GM21360 (cell line): ENCODE measurements around the gene SLC18B1.
"Not testable (repeated sequence)": the region's sequence is repeated elsewhere in the genome, so short reads cannot be mapped to it uniquely, and the experiment has no call there.

Source experiments
- ATAC-seq: cut with Tn5 transposase; IDR thresholded peaks from one replicate; pipeline ENCODE4 v1.9.1; 2021; ENCODE audit warnings: mild to moderate bottlenecking, moderate library complexity; ENCODE audit not compliant: unreplicated experiment

SLC18B1 gene

DNA sequence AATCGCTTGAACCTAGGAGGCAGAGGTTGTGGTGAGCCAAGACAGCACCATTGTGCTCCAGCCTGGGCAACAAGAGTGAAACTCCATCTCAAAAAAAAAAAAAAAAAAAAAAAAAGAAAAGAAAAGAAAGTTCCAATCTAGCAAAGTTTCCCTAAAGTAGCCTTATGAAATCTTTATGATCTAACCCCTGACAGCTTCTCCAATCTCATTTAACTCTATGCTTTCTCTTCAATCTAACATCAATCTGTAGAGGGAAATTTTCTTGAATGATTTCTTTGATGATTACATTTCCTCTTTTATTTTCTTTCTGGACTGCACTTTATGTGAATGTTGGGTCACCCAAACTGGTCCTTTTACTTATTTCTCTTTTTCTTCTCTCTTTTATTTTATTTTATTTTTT is 2.2 kb upstream of the SLC18B1 start:
- ATAC-seq, result no peak

DNA sequence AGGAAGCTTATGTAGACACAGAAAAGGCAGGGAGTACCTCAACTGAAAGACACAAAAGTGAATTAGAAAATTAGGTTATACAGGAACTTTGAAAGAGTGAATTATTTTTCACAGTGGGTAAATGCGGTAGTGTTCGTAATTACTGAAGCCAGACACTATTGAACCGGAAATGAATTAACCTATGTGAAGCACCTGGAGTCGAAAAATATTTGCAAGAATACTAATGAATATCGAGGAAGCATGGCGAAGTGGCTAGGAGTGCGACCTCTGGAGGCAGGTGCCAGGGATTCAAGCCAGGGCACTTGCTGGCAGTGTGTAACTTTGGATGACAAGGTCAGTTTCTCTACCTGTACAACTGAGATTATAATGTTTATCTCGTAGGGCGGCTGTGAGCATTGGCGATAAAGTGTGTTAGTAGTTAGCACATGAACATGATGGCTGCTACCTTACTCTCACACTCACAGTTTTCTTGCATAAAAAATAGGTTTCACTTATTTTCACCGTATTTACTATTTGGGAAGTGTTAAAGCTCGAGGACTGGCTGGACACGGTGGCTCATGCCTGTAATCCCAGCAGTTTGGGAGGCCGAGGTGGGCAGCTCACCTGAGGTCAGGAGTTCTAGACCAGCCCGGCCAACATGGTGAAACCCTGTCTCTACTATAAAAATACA is 567 bp upstream of the SLC18B1 start:
- ATAC-seq, result peak; percentile 82

DNA sequence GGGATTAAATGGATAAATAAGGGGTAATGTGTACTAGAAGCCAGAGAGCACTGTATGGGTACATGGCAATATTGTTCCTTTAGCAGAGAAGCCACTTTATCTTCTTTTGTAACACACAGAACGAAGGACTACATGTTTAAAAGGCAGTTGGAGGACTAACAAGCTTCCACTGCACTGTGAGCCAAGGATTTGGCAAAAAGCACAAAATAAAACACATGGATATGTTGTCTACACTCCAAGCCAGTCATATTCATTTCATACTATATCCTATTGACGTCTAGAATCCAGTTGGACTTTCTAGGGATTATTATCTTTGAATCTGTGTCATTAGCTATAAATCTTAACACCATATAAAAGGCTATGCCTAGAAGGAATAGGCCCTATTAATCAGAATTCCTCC is 3.0 kb downstream of the SLC18B1 start:
- no peak for ATAC-seq

DNA sequence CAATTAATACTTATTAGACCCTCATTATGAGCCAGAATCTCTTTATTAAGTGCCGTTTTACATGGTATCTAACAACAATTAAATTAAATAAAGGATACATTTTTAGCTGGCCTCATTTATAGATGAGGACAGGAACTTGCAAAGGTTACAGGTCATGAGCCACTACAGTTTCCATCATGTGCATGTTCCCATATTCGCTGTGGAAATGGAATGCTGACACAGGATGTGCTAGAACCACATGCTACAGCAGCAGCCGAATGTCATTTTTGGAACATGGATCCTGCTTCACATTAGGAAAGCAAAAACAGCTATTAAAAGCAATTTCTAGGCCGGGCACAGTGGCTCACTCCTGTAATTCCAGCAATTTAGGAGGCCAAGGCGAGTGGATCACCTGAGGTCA is 5.9 kb downstream of the SLC18B1 start:
- no peak for ATAC-seq

DNA sequence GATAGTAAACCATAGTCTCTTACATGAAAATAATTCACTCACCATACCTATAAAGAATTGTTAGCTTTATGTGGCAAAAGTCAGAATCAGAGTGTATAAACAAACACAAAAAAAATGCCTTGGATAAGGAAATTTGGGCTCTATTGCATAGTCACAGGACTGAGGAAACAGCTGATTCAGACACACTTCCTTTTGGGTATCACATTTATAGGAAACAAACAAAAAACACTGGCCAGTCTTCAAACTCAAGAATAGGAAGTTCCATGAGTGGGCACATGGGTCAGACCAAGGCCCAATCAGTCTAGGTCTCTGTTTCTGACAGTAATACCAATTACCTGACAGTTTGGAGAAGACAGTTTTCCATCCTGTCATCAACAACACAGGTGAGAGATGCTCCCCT is 8.0 kb downstream of the SLC18B1 start:
- ATAC-seq, result no peak

DNA sequence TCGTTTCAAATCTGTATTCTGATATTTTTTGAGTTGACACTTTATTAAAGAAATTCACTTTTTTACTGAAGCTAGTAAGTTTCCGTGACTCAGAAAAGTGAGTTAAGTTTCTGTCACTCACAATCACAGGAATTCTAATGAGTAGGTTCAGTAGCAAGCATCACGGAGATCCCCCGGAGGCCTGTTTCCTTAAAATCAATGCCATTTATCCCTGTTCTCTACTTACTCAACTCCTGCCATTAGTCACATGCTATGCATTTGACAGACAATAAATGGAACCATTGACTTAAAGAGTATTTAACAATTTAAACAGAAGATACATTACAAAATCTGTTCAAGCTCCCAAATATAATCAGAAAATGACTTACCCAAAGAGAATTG is 9.1 kb downstream of the SLC18B1 start:
- ATAC-seq, result no peak

DNA sequence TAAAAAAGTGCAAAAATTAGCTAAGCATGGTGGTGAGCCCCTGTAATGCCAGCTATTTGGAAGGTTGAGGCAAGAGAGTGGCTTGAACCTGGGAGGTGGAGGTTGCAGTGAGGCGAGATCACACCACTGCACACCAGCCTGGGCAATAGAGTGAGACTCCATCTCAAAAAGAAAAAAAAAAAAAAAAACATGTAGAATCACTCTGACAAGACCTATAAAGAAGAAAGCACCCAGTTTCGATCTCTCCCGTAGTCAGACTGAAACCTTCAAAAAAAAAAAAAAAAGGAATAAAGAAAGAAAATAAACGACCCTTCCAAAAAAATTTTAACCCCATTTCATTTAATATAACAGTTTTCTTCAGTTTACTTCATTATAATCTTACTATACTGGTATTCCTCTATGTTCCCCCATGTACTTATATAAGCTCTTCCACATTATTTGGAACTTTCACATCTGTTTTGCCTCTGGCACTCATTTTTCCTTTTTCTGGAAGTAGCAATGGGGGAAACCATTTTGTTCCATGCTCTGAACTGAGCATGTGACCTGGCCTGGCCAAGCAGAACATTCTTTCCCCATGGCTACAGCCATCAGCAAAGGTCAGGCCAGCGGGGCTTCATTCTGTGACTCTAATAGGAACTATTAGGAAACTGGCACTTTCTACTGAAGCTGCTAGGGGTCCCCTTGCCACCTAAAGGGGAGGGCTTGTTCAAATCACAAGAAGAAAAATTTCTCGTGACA is 9.6 kb downstream of the SLC18B1 start:
- ATAC-seq, result no peak

DNA sequence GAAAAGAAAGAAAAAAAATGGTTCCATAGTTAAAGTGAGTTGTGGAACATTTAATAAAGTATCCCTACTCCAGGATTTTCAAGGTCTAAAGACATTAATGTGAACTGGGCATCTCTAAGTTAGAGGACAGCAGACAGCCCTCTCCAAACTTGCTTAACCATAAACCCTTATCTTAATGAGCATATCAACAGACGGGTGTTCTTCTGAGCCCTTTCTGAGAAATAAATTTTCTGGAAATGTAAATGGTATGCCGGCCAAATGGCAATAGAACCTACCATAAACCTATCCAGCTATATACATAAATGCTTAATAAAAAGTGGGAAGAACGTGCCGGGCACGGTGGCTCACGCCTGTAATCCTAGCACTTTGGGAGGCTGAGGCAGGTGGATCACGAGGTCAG is 12.5 kb downstream of the SLC18B1 start:
- no peak for ATAC-seq

DNA sequence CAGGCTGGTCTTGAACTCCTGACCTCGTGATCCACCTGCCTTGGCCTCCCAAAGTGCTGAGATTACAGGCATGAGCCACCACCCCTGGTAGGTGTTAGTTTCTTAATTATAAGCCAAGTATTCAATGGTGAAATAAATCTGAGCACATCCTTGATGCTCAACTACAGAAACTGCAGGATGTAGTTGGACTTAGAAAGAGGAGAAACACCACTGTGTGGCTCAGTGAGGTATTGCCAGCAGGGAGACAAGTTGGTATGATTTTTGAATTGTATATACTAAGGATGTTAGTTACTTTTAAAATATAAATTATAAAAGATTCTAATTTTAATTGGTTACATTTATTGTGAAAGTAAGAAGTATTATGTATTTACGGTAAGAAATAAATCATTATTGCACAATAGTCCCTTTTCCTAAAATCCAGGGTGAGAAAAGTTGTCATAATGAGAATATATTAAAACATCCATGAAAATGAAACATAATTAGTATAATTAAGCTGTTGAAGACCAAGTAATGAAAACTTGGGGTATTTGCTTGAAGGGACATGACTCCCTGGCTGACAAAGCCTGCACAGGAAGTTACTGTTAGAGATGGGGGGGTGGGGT is 17.6 kb downstream of the SLC18B1 start:
- no peak for ATAC-seq

DNA sequence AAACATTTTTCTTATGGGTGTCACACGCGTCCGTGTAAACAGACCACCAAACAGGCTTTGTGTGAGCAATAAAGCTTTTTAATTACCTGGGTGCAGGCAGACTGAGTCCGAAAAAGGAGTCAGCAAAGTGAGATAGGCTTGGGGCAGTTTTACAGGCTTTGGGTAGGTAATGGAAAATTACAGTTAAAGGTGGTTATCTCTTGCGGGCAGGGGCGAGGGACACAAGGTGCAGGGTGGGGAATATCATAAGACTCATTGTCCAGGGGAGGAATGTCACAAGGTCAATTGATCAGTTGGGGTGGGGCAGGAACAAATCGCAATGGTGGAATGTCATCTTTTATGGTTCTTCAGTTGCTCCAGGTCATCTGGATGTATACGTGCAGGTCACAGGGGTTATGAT is 20.6 kb downstream of the SLC18B1 start:
- ATAC-seq, result not testable (repeated sequence)

DNA sequence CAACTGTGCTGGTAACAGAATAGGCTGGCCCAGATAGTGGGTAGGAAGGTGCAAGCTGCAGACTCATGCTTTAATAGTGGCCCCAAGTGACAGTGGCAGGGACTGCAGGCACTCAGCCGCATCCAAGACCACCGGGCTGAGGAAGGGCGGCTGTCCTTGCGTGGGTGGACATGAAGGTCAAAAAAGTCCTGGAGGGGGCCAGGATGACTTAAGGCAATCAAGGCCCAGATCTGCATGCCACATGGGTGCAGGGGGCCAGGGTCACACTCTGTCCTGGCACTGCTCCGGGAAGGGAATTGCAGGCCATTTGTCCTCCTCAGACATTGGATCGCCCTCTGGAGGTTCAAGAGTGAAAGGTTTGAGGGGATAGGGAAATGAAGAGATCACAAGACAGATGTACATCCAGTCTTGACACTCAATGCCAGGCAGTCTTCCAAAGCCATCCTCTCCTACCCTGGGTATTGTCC is 30.4 kb downstream of the SLC18B1 start:
- ATAC-seq, result peak; percentile 82

DNA sequence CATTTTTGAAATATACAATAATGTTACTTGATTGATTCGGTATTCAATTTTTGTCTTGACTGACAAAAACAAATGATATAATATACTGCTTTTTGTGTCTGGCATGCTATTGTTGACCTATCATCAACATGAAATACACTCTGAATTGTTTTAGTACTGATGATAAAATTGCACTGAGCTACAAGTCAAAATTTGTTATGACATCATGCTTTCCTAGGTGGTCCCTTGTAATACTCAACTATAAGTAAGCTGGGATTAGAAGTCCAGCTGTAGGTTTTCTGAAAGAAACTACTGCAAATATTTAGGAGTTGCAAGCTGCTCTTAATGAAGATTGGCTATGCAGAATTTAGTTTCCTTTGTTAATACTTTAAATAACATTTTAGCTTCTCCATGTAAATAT is 32.9 kb downstream of the SLC18B1 start:
- no peak for ATAC-seq

DNA sequence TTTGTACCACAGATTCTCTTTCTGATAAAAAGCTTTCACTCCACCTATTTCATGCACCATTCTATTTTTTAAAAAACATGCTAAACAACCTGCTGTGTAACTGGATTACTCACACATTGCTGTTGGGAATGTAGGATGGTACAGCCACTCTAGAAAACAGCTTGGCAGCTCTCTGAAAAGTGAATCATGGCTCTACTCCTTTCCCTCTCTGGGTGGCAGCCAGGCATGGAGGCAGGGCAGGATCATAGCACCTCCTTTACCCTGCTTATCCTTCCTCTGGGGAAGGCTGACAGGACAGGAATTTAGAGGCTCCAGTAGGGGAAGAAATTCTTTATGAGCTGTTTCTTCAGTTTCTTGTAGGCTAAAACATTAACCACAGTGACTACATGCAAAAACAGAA is 34.1 kb downstream of the SLC18B1 start:
- ATAC-seq, result no peak

DNA sequence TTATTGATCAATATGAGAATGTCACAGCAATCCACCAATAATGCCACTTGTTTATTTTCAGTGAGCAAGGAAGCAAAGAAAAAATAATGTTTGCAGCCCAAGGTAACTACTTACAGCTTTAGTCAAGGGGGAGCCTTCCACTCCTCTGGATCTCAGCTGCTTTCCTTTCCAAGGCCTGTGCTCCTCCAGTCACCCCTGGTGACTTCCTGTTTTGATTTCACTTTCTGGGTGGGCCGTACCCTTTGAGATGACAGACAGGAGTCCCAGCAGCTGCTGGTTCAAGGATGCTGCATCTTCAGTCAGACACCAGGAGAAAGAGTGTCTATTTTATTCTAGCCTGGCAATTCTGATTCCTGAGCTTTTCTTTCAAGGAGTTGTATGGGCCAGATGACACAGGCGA is 35.2 kb downstream of the SLC18B1 start:
- peak; percentile 86 for ATAC-seq

DNA sequence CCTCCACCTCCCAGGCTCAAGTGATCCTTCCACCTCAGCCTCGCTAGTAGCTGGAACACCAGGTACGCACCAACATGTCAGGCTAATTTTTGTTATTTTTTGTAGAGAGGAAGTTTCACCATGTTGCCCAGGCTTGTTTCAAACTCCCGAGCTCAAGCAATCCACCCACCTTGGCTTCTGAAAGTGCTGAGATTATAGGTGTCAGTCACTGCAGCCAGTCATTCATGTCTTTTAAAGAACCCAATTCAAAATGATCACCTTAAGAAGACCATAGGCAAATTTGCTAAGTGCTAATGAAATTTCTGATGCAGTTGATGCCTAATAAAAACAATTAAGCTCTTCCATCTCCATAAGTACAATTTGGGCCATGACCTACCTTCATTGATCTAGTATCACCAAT is 38.2 kb downstream of the SLC18B1 start:
- ATAC-seq, result peak; percentile 34

DNA sequence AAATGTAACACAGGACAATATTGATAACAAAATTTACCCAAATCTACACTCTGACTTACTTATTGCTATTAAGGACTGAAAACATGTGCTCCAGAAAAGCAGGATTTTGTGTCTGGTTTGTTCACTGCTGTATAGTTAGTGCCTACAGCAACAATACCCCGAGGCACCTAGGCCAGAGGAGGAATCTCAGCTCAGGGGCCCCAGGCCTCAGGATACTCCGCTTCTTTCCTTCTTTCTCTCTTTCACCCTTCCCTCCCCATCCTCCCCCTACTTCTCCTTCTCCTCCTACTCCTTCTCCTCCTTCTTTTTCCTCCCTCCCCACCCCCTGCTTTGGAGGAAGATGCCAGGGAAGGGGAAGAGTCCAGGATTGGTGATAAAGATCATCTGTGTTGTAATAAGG is 39.7 kb downstream of the SLC18B1 start:
- no peak for ATAC-seq

DNA sequence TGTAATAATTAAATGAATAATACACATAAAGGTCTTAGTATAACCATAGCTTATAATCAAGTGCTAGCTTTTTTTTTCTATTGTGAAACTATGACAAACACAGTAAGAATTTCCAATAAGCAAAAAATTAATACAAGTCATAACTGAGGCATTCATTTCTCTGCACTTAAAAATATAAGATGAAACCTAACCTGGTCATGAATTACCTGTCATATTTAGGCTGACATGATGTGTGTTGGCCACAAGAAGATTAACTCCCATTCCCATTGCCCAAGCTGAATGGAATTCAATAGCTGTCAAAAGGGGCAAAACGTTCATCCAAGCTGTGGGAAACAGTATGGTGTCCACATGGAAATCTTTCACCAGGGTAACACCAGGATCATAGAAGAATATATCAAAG is 46.2 kb downstream of the SLC18B1 start:
- ATAC-seq, result no peak

DNA sequence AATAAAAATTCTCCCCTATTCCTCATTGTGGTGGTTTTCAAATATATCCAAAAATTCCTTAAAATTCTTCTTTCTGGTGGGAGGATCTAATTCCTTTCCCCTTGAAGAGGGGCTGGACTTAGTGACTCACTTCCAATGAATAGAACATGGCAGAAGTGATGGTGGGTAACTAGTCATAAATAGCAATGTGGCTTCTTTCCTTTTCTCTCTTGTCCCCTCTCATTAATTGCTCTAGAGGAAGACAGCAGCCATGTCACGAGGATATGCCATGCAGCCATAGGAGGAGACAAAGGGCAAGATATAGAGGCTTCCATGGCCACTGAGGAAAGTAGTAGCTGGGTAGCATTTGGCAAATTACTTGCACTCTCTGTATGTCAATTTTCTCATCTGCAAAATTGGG is 46.6 kb downstream of the SLC18B1 start:
- ATAC-seq, result no peak

DNA sequence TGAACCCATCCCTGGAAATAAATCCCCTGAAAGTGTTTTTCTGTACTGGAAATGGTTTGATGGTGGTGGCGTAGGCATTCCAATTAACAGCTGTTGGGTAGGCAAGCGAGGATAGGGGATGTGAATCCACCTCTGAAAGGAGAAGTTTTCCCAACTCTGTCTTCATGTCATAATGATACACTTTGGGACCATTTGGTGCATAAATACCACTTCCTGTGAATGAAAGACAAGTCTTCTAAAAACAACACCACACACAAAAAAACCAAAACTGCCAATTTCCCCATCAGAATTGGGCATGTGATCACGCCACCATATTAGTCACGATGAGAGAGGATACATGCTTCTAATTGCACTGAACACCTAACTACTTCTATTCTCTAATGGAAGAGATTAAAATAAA is 47.1 kb downstream of the SLC18B1 start:
- ATAC-seq, result peak; percentile 23

DNA sequence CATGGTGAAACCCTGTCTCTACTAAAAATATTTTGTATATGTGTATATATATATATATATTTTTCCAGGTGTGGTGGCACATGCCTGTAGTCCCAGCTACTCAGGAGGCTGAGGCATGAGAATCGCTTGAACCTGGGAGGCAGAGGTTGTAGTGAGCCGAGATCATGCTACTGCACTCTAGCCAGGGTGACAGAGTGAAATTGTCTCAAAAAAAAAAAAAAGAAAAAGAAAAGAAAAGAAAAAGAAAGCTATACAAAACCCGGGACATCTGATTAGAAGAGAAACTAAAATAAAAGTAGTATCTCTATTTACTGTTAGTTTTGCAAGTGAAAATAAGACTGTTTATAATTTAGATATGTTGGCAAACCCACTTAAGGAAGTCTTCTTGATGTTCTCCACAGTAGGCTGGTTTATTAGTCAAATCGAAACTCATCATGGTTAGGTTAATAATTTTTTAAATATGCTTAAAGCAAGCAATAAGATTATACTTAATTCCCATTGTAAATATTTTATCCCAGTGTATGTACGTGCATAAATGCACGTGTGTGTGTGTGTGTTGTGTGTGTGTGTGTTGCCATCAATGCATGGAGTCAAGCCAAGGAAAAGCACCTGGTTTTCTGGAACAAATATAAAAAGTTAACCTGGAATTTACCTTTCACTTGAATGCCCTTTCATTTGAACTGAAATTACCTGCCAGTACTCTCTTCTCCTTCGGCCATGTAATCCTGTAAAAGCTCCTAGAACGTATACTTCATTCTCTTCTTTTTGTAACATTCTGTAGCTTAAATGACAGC is 47.8 kb downstream of the SLC18B1 start:
- ATAC-seq, result peak; percentile 57

DNA sequence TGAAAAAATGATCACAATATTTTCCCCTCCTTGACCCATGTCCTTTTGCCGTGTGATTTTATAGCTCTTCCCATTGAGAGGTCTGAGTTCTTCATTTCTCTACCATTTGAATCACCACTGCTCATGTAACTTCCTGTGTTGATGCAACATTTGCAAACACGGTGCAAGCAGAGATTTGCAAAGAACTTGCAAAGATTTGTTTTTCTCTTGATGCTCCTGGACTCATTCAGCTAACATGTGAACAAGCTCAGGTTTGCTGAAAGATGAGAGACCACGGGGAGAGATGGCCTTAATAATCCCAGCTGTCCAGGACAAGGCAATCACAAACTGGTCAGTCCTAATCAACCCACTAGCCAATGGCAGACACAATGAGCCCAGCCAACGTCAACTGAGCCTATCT is 49.3 kb downstream of the SLC18B1 start:
- no peak for ATAC-seq
